HepG2 (cell line): ENCODE results near the gene SLCO3A1. TPM values are rescaled to one million over a fixed set of nuclear protein-coding genes. Genes with fewer than 3 reads are reported as not detected.

ENCODE experiments used
- ATF7 ChIP-seq, 2 experiments: fragments of 450-650 bp in 1 of 2; sonication (generic) in 1 of 2; formaldehyde crosslinking in 1 of 2; IDR thresholded peaks; 2 replicates each; pipeline versions ENCODE4 v1.4.0 to v1.6.1; 2016 to 2020; ENCODE audit warnings: antibody characterized with exemption in 1 of 2, mild to moderate bottlenecking in 1 of 2, missing genetic modification reagents in 1 of 2
- CENPT ChIP-seq: sonication (generic); formaldehyde crosslinking; IDR thresholded peaks from 2 replicates; pipeline ENCODE4 v1.8.0; 2022; ENCODE audit warnings: low read depth, mild to moderate bottlenecking, moderate library complexity, missing genetic modification reagents
- EP300 ChIP-seq, 3 experiments: sonication (generic) in 1 of 3; formaldehyde crosslinking in 1 of 3; IDR thresholded peaks; 2 replicates each; pipeline versions ENCODE4 v1.5.1 to v1.6.1; 2011 to 2020; ENCODE audit warnings: low read depth in 2 of 3, low read length in 2 of 3, borderline replicate concordance in 1 of 3, improper control_type of control experiment in 1 of 3, mild to moderate bottlenecking in 1 of 3, missing genetic modification reagents in 1 of 3, moderate library complexity in 1 of 3
- FOXP1 ChIP-seq, 2 experiments: fragments of 450-650 bp in 1 of 2; IDR thresholded peaks; 2 replicates each; pipeline ENCODE4 v1.6.1; 2017 to 2018; ENCODE audit warnings: antibody characterized with exemption in 1 of 2
- HMG20A ChIP-seq: IDR thresholded peaks from 2 replicates; pipeline ENCODE4 v1.6.1; 2016; ENCODE audit warnings: borderline replicate concordance
- HNF1A ChIP-seq, 2 experiments: sonication (generic) in 1 of 2; formaldehyde crosslinking in 1 of 2; IDR thresholded peaks; 2 replicates each; pipeline versions ENCODE4 v1.4.0 to v1.6.1; 2016 to 2020; ENCODE audit warnings: borderline replicate concordance in 1 of 2, low read depth in 1 of 2, mild to moderate bottlenecking in 1 of 2, missing genetic modification reagents in 1 of 2
- KLF13 ChIP-seq: sonication (generic); formaldehyde crosslinking; IDR thresholded peaks from 2 replicates; pipeline ENCODE4 v1.4.0; 2020; ENCODE audit warnings: mild to moderate bottlenecking, missing genetic modification reagents
- NR1H2 ChIP-seq: sonication (generic); formaldehyde crosslinking; IDR thresholded peaks from 2 replicates; pipeline ENCODE4 v1.8.1; 2022; ENCODE audit warnings: low read depth, missing genetic modification reagents, borderline replicate concordance
- RBAK ChIP-seq: sonication (generic); formaldehyde crosslinking; IDR thresholded peaks from 2 replicates; pipeline ENCODE4 v1.5.1; 2020; ENCODE audit warnings: mild to moderate bottlenecking, missing genetic modification reagents
- SIN3B ChIP-seq: fragments of 150-350 bp; IDR thresholded peaks from 2 replicates; pipeline ENCODE4 v1.6.1; 2014; ENCODE audit warnings: low read length
- SNAPC4 ChIP-seq: sonication (generic); formaldehyde crosslinking; IDR thresholded peaks from 2 replicates; pipeline ENCODE4 v1.4.0; 2020; ENCODE audit warnings: mild to moderate bottlenecking, missing genetic modification reagents
- TARDBP ChIP-seq: sonication (generic); formaldehyde crosslinking; IDR thresholded peaks from 2 replicates; pipeline ENCODE4 v1.8.0; 2022; ENCODE audit warnings: mild to moderate bottlenecking, missing genetic modification reagents
- ZBTB4 ChIP-seq: sonication (generic); formaldehyde crosslinking; IDR thresholded peaks from 2 replicates; pipeline ENCODE4 v1.4.0; 2020; ENCODE audit warnings: missing genetic modification reagents, mild to moderate bottlenecking, borderline replicate concordance
- ZC3H4 ChIP-seq: sonication (generic); formaldehyde crosslinking; IDR thresholded peaks from 2 replicates; pipeline ENCODE4 v1.4.0; 2020; ENCODE audit warnings: missing genetic modification reagents, borderline replicate concordance
- ZFP1 ChIP-seq: IDR thresholded peaks from 2 replicates; pipeline ENCODE4 v1.6.1; 2016
- ZNF724P ChIP-seq: sonication (generic); formaldehyde crosslinking; IDR thresholded peaks from 2 replicates; pipeline ENCODE4 v1.8.0; 2022; ENCODE audit warnings: missing genetic modification reagents, borderline replicate concordance
- polyA plus RNA-seq, 8 experiments: library from polyadenylated mRNA; depleted of rRNA in 3 of 8; stranded (reverse) in 7 of 8; unstranded in 1 of 8; fragments of >200 nt; fragmentation: Illumina TruSeq in 4 of 8; extraction: Trizol in 4 of 8; gene quantifications; 2 replicates each; pipeline versions ENCODE4 v1.2.1 to v1.2.3, GENCODE V29; 2011 to 2016; ENCODE audit warnings: low read depth in 4 of 8, missing spikeins in 1 of 8, mixed read lengths in 1 of 8; ENCODE audit not compliant: insufficient read depth in 1 of 8
- total RNA-seq, 5 experiments: library from RNA; depleted of rRNA; stranded (reverse); fragments of >200 nt; fragmentation: Illumina TruSeq; extraction: Trizol; gene quantifications; 2 replicates each; pipeline ENCODE4 v1.2.3, GENCODE V29; 2016; ENCODE audit warnings: low read depth in 1 of 5

The SLCO3A1 gene
- total and polyA plus RNA-seq, 2 of the 13 experiments (the other 11 are each of a cell fraction or from before 2014, with no cell fraction given): 0.02 TPM; not detected in 1

- TF ChIP-seq CENPT (CRISPR knock-in tag) (no peak), HNF1A (IDR thresholded peaks at IDR 0.05; ENCODE audit: low read depth) (no peak), HNF1A (CRISPR knock-in tag; IDR thresholded peaks at IDR 0.05; ENCODE audit: borderline replicate concordance) (no peak), HMG20A (CRISPR knock-in tag) (0 out of 2 replicates have a peak, but pooled peaks have one; percentile 12), ZFP1 (CRISPR knock-in tag) (no peak), ATF7 (IDR thresholded peaks at IDR 0.05) (no peak), ATF7 (CRISPR knock-in tag; IDR thresholded peaks at IDR 0.05) (no peak), ZBTB4 (CRISPR knock-in tag) (no peak), EP300 (IDR thresholded peaks at IDR 0.05; ENCODE audit: low read depth in 2 of 2, low read length in 2 of 2) (peak in 1 of 2 experiments; percentile 50; a peak in 2 of 4 replicates), EP300 (CRISPR knock-in tag; IDR thresholded peaks at IDR 0.05; ENCODE audit: borderline replicate concordance) (no peak), TARDBP (CRISPR knock-in tag) (no peak), SIN3B (no peak), FOXP1 (IDR thresholded peaks at IDR 0.05) (no peak), FOXP1 (CRISPR knock-in tag; IDR thresholded peaks at IDR 0.05) (peak; percentile 37; the same call in 1 of the 2 replicates), NR1H2 (CRISPR knock-in tag) (no peak), ZC3H4 (CRISPR knock-in tag) (no peak), SNAPC4 (no peak), KLF13 (no peak), ZNF724P (CRISPR knock-in tag) (no peak), RBAK (CRISPR knock-in tag) (no peak)
These were observed 313.9 kb downstream of the SLCO3A1 start (continued) for GRCh38 chr15:92167451-92167850.
